ENCODE results near the gene ZMIZ1. TPM values are rescaled to one million over a fixed set of nuclear protein-coding genes. Genes with fewer than 3 reads are reported as not detected.

Gene ZMIZ1
- total RNA-seq, 1 experiment from 2014 or later: 34.2 TPM

DNA sequence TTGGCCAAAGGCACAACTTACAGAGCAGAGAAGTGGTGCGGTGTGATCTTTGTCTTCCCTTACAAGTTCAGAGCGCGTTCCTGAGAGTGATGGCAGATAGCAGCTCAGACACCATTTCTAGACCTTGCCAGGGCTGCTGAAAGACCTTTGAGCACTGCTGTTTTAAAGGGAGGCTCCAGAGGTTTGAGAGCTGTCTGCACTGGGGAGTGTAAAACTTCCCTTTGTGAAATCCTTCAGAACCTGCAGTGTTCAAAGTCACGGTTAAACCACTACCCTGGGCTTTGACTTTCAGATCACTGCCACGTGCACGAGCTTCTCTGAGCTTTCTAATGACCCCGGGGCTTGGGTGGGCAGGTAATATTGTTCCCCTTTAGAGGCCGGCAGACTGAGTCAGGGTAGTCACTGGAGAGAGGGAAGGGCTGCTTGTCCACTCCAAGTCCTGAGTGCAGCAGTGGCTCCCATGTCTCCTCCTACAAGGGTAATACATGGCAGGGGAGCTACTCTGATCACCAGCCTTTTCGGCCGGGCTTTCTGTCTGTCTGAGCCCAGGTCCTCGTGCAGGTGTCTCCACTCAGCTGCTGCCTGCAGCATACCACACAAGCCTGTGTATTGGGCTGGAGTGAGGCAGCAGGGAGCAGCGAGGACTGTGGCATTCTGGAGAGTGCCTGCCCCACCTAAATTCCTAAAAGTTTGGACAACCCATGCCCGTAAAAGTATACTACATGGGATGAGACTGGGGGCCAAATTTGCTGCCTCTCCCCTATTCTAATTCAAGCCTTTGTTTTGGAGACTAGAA lies 63.3 kb downstream of the ZMIZ1 start:
- Histone ChIP-seq H3K4me3 (ENCODE audit: low read depth in 2 of 2, low read length in 2 of 2) (no peak overlapping the region), H3K27me3 (ENCODE audit: control insufficient read depth, insufficient read depth, low read length) (no peaks in the 10 kb centered on the region), H3K9me3 (ENCODE audit: control insufficient read depth, insufficient read depth, low read depth, low read length) (no peaks in the 10 kb centered on the region), H3K36me3 (ENCODE audit: control insufficient read depth, insufficient read depth, low read length) (no peaks in the 10 kb centered on the region), H3K27ac (ENCODE audit: low read length) (no peak overlapping the region), H3K4me1 (ENCODE audit: control insufficient read depth, insufficient read depth, low read length) (peaks cover 52% of the 10 kb centered on the region)
- intact Hi-C loops (cut with micrococcal nuclease; ENCODE audit: unreplicated experiment): no loop called here
- no peak for DNase-seq (ENCODE audit: low read depth, low spot score)
- POLR2A ChIA-PET: no interaction called here
- in situ Hi-C loops (cut with HindIII; ENCODE audit: low pct_unique_long_range_greater_than_20kb, low sequenced_read_pairs): no loop called here
- TF ChIP-seq SIN3A (IDR thresholded peaks at IDR 0.05; ENCODE audit: borderline replicate concordance, insufficient read depth, low read depth, low read length) (no peak), POLR2AphosphoS5 (IDR thresholded peaks at IDR 0.05; ENCODE audit: low read depth, low read length) (no peak), TCF7L2 (IDR thresholded peaks at IDR 0.05; ENCODE audit: low read depth, low read length) (no peak)
- TF ChIP-seq, protein P1, sequence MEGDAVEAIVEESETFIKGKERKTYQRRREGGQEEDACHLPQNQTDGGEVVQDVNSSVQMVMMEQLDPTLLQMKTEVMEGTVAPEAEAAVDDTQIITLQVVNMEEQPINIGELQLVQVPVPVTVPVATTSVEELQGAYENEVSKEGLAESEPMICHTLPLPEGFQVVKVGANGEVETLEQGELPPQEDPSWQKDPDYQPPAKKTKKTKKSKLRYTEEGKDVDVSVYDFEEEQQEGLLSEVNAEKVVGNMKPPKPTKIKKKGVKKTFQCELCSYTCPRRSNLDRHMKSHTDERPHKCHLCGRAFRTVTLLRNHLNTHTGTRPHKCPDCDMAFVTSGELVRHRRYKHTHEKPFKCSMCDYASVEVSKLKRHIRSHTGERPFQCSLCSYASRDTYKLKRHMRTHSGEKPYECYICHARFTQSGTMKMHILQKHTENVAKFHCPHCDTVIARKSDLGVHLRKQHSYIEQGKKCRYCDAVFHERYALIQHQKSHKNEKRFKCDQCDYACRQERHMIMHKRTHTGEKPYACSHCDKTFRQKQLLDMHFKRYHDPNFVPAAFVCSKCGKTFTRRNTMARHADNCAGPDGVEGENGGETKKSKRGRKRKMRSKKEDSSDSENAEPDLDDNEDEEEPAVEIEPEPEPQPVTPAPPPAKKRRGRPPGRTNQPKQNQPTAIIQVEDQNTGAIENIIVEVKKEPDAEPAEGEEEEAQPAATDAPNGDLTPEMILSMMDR (IDR thresholded peaks at IDR 0.05): no peak
- TF ChIP-seq, protein P2, sequence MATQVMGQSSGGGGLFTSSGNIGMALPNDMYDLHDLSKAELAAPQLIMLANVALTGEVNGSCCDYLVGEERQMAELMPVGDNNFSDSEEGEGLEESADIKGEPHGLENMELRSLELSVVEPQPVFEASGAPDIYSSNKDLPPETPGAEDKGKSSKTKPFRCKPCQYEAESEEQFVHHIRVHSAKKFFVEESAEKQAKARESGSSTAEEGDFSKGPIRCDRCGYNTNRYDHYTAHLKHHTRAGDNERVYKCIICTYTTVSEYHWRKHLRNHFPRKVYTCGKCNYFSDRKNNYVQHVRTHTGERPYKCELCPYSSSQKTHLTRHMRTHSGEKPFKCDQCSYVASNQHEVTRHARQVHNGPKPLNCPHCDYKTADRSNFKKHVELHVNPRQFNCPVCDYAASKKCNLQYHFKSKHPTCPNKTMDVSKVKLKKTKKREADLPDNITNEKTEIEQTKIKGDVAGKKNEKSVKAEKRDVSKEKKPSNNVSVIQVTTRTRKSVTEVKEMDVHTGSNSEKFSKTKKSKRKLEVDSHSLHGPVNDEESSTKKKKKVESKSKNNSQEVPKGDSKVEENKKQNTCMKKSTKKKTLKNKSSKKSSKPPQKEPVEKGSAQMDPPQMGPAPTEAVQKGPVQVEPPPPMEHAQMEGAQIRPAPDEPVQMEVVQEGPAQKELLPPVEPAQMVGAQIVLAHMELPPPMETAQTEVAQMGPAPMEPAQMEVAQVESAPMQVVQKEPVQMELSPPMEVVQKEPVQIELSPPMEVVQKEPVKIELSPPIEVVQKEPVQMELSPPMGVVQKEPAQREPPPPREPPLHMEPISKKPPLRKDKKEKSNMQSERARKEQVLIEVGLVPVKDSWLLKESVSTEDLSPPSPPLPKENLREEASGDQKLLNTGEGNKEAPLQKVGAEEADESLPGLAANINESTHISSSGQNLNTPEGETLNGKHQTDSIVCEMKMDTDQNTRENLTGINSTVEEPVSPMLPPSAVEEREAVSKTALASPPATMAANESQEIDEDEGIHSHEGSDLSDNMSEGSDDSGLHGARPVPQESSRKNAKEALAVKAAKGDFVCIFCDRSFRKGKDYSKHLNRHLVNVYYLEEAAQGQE (IDR thresholded peaks at IDR 0.05; ENCODE audit: insufficient read depth in 1 of 2, low read depth in 2 of 2, low read length in 1 of 2): no peak
- no peak for ATAC-seq
- CTCF ChIA-PET: no interaction called here
- BruUV-seq (replicated peaks): no TSS peak

DNA sequence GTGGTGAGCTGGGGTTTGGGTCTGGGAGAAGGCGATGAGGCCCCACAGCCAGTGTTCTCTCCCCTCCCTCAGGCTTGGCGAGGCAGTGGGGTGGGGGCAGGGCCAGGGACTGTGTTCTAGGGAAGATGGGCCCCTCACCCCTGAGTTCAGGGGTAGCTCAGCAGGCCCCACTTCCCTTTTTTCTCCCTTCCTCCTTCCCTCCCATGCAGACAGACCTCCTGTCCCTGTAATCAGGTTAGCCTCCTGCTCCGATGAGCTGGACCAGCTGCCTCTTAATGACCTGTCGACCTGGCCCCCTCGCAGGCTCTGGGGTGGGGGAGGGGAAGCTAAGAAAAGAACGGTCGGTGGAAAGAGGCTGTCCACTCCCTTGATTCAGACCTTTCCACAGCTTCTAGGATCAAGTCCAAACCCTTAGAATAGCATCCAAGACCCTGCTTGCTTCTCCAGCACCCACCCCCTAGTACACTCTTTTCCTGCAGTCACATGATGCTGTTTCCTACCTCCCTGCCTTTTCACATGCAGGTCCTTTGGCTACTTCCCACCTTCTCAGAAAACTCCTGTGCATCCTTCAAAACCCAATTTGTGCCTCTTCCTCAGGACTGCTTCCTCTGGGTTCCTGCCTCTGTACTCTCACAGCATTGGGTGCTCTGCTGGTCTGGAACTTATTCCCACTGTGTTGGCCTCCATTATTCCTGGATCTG lies 64.1 kb downstream of the ZMIZ1 start:
- peaks cover 44% of the 10 kb centered on the region for H3K4me1 ChIP-seq (ENCODE audit: control insufficient read depth, insufficient read depth, low read length)
- BruUV-seq (replicated peaks): no TSS peak

More for the DNA sequence above, 64.1 kb downstream of the ZMIZ1 start:
- no peak for DNase-seq (ENCODE audit: low read depth, low spot score)
- no peaks in the 10 kb centered on the region for H3K27me3 ChIP-seq (ENCODE audit: control insufficient read depth, insufficient read depth, low read length)
- ChIA-PET POLR2A (no interaction called here), CTCF (no interaction called here)
- intact Hi-C loops (cut with micrococcal nuclease; ENCODE audit: unreplicated experiment): no loop called here
- H3K36me3 ChIP-seq (ENCODE audit: control insufficient read depth, insufficient read depth, low read length): no peaks in the 10 kb centered on the region
- ATAC-seq: no peak
- in situ Hi-C loops (cut with HindIII; ENCODE audit: low pct_unique_long_range_greater_than_20kb, low sequenced_read_pairs): no loop called here
- TF ChIP-seq, protein P2 (IDR thresholded peaks at IDR 0.05; ENCODE audit: insufficient read depth in 1 of 2, low read depth in 2 of 2, low read length in 1 of 2): no peak
- TF ChIP-seq TCF7L2 (IDR thresholded peaks at IDR 0.05; ENCODE audit: low read depth, low read length) (no peak), SIN3A (IDR thresholded peaks at IDR 0.05; ENCODE audit: borderline replicate concordance, insufficient read depth, low read depth, low read length) (no peak), POLR2AphosphoS5 (IDR thresholded peaks at IDR 0.05; ENCODE audit: low read depth, low read length) (no peak)
- TF ChIP-seq, protein P1 (IDR thresholded peaks at IDR 0.05): no peak
- no peak overlapping the region for H3K27ac ChIP-seq (ENCODE audit: low read length)
- no peak overlapping the region for H3K4me3 ChIP-seq (ENCODE audit: low read depth in 2 of 2, low read length in 2 of 2)
- H3K9me3 ChIP-seq (ENCODE audit: control insufficient read depth, insufficient read depth, low read depth, low read length): no peaks in the 10 kb centered on the region
